HG03442 (cell line): Measurements from ENCODE around the gene TUBB3.
"Not testable (repeated sequence)": the region's sequence is repeated elsewhere in the genome, so short reads cannot be mapped to it uniquely, and the experiment has no call there.

ENCODE experiments used
- ATAC-seq: cut with Tn5 transposase; IDR thresholded peaks from one replicate; pipeline ENCODE4 v1.9.1; 2021; ENCODE audit warnings: mild to moderate bottlenecking, moderate library complexity; ENCODE audit not compliant: unreplicated experiment

TUBB3 gene

DNA sequence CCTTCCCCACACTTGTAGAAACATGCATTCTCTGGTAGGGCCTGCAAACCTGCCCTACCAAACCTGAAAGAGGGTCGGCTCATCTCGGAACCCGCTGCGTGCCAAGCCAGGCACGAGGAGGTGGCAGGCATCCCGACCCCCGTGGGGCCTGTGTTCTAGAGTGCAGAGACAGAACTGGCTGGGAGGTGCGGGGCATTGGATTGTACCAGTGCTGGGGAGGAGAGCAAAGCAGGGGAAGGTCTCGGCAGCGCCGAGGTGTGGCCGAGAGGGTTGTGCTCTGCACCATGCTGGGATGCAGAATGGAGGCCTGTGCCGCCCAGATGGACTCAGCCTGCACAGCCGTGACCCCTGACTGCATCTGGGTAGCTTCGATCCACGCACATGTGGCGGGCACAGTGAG lies 22.3 kb upstream of the TUBB3 start:
- no peak for ATAC-seq

GRCh38 chr16:89902980-89903379 lies 20.2 kb upstream of the TUBB3 start:
- ATAC-seq, result no peak

GRCh38 chr16:89903908-89904515 lies 19.1 kb upstream of the TUBB3 start:
- ATAC-seq, result no peak

DNA sequence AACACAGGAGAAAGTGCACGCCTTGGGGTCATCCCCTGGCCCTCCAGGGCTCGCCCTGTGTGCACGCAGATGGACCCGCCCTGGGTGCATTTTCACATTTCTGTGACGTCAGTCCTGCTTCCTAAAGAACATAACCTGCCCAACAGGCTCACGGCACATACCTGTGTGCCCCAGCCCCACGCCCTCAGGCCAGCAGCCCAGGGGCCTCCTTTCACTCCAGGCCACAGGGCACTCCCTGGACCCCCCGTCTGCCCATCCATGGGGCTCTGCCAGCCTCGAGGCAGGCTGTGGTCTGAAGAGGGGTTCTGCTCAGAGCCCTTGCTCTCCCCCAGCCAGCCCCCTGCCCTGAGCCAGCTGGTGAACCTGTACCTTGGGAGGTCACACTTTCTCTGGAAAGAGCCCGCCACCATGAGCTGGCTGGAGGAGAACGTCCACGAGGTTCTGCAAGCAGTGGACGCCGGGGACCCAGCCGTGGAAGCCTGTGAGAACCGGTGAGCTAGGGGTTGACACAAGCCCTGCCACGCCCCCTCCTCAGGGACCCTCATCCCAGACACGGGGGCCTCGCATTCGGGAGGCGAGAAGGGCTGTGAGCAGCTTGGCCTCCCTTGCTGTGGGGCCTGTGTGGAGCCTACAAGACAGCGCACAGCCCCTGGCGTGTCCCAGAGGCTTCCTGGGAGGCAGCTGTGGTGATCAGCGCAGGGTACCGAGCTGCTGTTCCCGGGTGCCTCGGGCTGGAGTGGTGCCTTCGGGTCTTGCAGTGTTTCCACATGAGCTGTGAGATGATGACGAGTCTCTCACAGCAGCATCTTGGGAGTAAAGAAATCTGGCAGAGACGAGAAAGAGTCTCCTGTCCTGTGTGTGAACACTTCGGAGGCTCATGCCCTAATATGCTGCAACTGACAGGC lies 18.3 kb upstream of the TUBB3 start:
- no peak for ATAC-seq

DNA sequence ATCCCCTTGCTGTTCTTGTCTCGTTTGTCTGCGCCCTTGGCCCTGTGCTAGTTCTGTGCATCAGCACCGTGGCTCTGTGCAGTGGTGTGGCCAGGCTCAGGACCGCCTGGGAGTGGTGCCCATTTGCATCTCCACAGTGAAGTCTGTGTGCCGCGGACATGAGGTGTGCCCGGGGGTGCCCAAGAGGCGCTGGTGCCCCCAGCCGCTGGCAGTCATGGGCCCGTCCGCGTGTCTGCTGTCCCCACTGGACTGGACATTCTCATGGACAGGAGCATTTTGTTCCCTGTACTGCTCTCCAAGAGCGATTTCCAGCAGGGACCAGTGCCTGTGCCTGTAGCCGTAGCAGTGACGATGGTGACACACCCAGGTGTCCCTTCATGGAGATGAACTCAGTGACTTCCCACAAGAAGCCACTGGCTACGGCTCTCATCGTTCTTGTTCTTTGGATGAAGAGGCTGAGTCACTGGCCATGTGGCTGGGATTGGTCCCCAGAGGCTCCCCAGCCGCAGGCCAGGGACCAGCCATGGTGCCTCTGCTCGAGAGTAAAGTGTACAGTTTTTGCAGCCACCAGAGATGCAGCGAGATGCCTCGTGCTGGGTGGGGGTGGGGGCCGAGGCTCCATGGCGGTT lies 17.5 kb upstream of the TUBB3 start:
- ATAC-seq, result no peak

DNA sequence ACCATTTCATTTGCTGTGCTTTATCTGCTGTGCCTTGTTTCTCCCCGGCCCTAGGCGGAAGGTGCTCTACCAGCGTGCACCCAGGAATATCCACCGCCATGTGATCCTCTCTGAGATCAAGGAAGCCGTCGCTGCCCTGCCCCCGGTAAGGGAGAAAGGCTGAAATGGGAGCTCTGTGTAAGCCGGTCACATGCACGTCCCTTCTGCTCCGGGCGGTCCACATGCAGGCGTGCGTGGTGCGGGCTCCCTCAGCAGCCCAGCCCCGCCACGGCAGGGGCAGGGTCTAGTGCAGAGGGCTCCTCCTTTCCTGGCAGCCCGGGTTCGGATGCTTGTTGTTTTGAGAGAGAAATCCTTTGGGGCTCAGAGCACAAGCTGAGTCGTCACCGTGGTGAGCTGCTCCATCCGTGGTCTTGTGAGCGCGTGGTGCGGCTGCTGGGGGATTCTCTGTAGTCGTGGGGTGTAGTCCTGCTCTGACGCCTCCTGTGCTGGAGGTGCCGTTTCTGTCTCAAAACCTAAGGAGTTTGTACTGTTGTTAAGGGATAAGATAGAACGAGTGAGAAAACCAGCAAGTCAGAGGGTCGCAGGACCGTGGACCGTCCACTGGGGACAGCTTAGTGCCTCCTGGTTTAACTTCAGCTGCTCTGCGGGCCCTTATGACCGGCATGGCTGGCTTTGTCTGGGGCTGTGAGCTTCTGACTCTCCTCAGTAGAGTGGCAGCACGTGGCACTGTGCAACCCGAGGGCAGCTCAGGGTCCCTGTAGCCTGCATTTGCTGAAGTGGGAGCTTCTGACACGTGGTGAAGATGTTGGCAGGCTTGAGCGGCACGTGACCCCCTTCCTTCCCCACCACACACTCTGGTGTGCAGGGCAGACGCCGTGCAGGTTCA lies 16.8 kb upstream of the TUBB3 start:
- ATAC-seq, result no peak

- no peak for ATAC-seq
Measured at GRCh38 chr16:89907055-89907814, 15.9 kb upstream of the TUBB3 start.

GRCh38 chr16:89908236-89908635 lies 14.9 kb upstream of the TUBB3 start:
- ATAC-seq, result no peak

DNA sequence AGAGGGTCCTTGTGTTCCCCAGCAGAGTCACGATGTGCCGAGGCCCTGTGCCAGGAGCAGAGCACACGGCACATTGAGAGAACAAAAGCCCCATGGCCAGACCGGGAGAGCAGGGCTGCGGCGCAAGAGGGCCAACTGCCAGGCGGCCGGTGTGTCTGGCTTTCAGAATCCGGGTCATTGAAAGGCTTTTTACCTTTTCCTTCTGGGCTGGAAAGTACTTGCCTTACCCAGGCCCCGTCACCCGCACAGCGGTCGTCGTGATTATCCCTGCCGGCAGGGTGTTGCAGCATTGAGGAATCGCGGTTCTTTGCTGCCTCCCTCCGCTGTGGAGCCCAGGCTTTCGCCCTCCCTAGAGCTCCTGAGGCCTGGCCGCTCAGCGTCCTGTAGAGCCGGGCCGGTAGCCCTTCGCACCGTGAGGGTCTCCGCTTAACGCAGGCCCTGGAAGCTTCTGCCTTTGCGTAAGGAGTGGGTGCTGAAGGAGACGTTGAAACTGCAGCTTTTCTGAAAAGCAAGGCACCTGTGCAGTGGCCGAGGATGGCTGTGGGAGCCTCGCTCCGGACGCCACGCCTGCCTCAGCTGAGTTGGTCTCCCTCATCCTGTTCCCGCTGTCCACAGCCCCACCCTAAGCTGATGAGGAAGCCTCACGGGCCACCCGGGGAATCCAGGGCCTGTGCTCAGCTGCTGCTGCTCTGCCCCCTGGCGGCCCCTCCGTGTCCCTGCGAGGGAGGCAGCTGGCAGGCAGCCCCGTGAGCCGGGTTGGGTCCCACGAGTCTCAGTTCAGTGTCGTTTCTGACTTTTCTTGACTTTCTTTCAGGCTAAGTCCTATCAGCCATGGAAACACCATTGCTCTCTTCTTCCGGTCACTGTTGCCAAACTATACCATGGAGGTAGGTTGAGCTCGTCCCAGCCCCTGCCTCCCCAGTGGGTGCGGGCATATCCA lies 13.1 kb upstream of the TUBB3 start:
- ATAC-seq, result no peak

DNA sequence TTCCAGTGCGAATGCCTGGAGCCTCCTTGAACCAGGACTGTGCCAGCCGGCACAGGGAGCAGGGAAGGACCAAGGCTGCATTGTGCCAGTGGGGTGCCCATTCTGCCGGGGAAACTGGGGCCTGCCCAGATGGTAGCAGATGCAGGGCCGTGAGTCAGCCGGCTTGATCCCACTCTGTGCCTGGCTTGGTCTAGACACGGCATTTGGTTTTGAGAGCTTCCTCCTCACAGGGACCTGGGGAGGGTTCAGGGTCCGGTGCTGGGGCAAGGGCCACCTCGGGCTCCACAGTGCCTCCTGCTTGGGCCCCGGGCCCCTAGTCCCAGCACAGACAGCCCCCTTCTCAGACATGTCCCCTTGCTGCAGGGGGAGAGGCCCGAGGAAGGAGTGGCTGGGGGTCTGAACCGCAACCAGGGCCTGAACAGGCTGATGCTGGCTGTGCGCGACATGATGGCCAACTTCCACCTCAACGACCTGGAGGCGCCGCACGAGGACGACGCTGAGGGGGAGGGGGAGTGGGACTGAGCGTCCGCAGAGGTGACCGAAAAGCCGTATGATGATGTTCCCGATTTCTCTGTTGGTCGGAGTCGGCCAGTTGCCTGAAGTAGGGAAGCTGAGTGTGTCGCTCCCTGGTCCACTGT lies 12.3 kb upstream of the TUBB3 start:
- ATAC-seq, result no peak

DNA sequence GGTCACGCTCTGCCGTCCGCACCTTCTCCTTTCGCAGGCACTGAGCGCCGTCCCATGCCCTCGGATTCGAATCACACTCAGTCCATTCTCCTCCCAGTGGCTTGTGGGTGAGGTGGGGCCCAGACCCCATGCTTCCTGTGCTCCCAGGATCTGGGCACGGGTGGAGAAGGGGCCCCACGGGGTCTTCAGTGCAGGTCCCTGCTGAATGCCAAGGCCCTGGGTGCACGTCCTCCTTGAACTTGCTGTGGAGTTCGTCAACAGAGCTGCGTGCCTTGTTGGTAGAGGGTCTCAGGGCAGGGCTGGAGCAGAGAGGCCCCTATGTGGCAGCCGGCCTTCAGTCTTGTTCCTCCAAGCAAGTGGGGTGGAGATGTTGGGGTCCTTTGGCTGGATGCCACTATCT lies 11.8 kb upstream of the TUBB3 start:
- ATAC-seq, result no peak

GRCh38 chr16:89912143-89912542 lies 11.0 kb upstream of the TUBB3 start:
- no peak for ATAC-seq

- no peak for ATAC-seq
Measured at GRCh38 chr16:89912627-89913026, 10.5 kb upstream of the TUBB3 start.

DNA sequence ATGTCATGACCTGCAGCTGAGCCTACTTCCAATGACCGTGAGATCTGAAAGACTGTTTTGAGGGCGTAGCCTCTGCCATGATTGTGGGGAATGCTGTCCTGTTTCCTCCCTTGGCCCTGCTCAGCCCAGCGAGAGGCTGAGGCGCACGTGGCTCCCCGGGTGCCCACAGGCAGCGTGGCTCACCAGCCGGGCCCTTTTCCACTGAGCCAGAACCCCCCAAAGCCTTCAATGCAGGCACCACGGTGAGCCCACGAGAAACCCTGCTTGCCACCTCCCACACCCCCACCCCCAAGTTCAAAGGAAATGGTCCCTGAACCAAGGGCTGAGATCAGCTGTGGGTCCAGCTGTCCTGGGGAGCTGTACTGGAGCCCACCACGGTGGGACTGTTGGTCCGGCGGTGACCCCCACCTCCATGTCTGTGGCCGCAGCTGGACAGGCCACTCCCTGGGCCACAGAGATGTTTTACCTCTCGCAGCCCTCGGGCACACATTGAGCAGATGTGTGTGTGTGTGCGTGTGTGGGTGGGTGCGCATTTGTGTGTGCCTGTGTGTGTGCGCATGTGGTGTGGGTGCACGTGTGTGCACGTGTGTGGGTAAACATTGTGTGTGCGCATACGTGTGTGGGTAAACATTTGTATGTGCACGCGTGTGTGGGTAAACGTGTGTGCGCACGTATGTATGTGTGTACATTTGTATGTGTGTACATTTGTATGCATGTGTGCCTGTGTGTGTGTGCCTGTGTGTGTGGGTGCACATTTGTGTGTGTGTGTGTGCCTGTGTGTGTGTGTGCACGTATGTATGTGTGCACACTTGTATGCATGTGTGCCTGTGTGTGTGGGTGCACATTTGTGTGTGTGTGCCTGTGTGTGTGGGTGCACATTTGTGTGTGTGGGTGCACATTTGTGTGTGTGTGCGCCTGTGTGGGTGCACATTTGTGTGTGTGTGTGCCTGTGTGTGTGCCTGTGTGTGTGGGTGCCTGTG lies 9.4 kb upstream of the TUBB3 start:
- ATAC-seq, result no peak

DNA sequence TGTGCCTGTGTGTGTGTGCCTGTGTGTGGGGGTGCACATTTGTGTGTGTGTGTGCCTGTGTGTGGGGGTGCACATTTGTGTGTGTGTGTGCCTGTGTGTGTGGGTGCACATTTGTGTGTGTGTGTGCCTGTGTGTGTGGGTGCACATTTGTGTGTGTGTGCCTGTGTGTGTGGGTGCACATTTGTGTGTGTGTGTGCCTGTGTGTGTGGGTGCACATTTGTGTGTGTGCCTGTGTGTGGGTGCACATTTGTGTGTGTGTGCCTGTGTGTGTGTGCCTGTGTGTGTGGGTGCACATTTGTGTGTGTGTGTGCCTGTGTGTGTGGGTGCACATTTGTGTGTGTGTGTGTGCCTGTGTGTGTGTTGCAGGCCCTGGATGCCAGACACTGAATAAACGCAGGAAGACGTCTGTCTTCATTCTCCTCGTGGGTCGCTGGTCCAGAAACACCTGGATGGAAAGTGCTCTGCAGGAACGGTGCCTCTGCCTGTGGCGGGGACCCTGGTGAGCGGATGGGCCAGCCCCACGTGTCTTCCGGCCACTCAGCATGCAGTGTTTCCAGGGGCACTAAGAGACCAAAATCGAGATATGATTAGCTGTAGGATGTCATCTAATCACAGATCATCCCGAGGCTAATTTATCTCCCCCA lies 8.4 kb upstream of the TUBB3 start:
- not testable (repeated sequence) for ATAC-seq

DNA sequence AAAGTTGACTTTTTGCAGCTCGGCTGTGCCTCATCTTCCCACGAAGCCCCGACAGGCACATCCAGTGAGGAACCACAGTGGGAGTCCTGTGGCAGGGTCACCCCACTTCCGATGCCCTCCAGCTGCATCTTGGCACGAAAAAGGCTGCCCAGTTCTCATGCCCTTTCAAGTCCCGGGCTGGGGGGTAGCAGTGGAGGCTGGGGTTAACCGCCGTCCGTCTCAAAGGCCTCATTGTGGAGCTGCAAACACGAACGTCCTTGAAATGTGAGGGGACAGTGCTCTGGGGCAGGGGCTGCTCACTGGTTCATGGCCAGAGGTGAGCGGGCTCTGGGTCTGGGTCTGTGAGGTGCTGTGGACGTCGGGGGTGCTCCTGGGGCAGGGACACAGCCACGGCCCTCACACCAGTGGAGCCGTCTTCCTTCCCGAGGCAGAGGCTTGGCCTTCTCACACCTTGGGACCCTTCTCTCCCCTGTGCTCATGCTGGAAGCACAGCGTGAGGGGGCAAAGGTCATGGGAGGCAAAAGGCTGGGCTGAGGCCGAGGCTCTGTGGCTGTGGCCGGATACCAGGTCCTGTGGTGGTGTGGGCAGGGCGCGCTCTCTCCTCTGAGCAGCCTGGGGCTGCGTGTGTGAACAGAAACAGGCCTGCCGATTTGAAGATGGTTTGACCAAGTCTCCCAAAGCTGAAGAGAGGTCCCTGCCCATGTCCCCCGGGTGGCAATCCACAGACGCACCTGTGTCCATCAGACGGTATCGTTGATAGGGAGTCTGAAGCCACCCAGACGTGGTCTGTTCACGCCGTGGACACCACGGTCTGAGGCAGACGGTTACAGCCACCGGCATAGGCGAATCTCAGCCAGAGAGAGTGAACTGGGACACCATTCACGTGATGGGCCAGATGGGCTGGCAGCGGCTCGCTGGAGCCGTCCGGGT lies 7.6 kb upstream of the TUBB3 start:
- ATAC-seq, result no peak
